Endothelial cell of umbilical vein (primary cell): ENCODE measurements around the gene TFB2M.

Source experiments
- FOS ChIP-seq: IDR thresholded peaks from 2 replicates; pipeline ENCODE4 v1.6.1; 2011; ENCODE audit warnings: mild to moderate bottlenecking, low read length, moderate library complexity, borderline replicate concordance; ENCODE audit not compliant: insufficient read depth
- JUN ChIP-seq: IDR thresholded peaks from 2 replicates; pipeline ENCODE4 v1.6.1; 2011; ENCODE audit warnings: borderline replicate concordance, low read depth; ENCODE audit not compliant: insufficient read length, insufficient read depth
- MYC ChIP-seq: IDR thresholded peaks from one replicate; pipeline ENCODE4 v1.6.1; 2011; ENCODE audit warnings: mild to moderate bottlenecking, low read depth, low read length
- POLR2A ChIP-seq: IDR thresholded peaks from 2 replicates; pipeline ENCODE4 v1.6.1; 2012; ENCODE audit warnings: low read depth, mild to moderate bottlenecking, control low read depth, low read length
- POLR2AphosphoS5 ChIP-seq: IDR thresholded peaks from 2 replicates; pipeline ENCODE4 v1.6.1; 2012; ENCODE audit warnings: low read depth, mild to moderate bottlenecking, control low read depth, low read length, moderate library complexity; ENCODE audit not compliant: insufficient read depth
- TF ChIP-seq, protein P1 (sequence below), 2 donors: IDR thresholded peaks; 1 replicate in 1 of 2; 2 replicates in 1 of 2; pipeline ENCODE4 v1.5.1; 2011; ENCODE audit warnings: low read length in 2 of 2, mild to moderate bottlenecking in 2 of 2, moderate library complexity in 2 of 2, control low read depth in 1 of 2, inconsistent platforms in 1 of 2, low read depth in 1 of 2; ENCODE audit not compliant: insufficient read depth in 1 of 2; ENCODE audit errors: extremely low read depth in 1 of 2
- TF ChIP-seq, protein P2 (sequence below): IDR thresholded peaks from 2 replicates; pipeline ENCODE4 v1.6.1; 2011; ENCODE audit not compliant: insufficient read depth, insufficient read length

DNA sequence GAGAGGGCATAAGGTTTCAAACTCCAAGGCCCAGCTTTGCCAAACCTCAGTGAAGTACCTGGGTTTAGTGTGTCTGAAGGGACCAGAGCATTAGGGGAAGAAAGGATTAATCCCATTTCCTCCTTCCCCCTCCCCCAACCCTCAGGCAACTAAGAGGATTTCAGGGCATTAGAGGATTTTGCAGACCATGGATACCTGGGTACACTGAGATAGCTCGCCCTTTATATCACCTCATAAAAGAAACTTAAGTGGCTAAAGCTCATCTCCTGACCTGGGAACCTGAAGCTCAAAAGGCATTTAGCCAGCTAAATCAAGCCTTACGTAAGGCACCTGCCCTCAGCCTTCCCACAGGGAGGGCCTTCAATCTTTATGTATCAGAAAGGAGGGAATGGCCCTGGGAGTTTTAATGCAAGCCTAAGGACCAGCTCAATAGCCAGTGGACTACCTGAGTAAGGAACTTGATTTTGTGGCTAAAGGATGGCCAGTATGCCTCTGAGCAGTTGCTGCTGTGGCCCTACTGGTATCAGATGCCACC lies 32.6 kb downstream of the TFB2M start:
- TF ChIP-seq POLR2A (no peak), POLR2AphosphoS5 (no peak), JUN (no peak), FOS (no peak), MYC (no peak)
- TF ChIP-seq, protein P1, sequence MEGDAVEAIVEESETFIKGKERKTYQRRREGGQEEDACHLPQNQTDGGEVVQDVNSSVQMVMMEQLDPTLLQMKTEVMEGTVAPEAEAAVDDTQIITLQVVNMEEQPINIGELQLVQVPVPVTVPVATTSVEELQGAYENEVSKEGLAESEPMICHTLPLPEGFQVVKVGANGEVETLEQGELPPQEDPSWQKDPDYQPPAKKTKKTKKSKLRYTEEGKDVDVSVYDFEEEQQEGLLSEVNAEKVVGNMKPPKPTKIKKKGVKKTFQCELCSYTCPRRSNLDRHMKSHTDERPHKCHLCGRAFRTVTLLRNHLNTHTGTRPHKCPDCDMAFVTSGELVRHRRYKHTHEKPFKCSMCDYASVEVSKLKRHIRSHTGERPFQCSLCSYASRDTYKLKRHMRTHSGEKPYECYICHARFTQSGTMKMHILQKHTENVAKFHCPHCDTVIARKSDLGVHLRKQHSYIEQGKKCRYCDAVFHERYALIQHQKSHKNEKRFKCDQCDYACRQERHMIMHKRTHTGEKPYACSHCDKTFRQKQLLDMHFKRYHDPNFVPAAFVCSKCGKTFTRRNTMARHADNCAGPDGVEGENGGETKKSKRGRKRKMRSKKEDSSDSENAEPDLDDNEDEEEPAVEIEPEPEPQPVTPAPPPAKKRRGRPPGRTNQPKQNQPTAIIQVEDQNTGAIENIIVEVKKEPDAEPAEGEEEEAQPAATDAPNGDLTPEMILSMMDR (IDR thresholded peaks at IDR 0.05; ENCODE audit: extremely low read depth in 1 of 2, insufficient read depth in 1 of 2, low read depth in 1 of 2, low read length in 2 of 2): no peak
- TF ChIP-seq, protein P2, sequence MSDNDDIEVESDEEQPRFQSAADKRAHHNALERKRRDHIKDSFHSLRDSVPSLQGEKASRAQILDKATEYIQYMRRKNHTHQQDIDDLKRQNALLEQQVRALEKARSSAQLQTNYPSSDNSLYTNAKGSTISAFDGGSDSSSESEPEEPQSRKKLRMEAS: no peak
